Measurements from ENCODE around the gene CAGE1. TPM values are rescaled to one million over a fixed set of nuclear protein-coding genes. Genes with fewer than 3 reads are reported as not detected.
"Not testable (repeated sequence)": the region's sequence is repeated elsewhere in the genome, so short reads cannot be mapped to it uniquely, and the experiment has no call there.

The CAGE1 gene
- total RNA-seq, 4 donors from 2014 or later = not detected

GRCh38 chr6:7315948-7316365 is 73.6 kb downstream of the CAGE1 start:
- Histone ChIP-seq H3K4me3 (no peak overlapping the region), H3K9me3 (no peaks in the 10 kb centered on the region), H3K4me1 (peaks cover 0 to 23% (median 12%) of the 10 kb centered on the region in 3 donors), H3K27ac (no peak overlapping the region), H3K36me3 (no peaks in the 10 kb centered on the region), H3K27me3 (no peaks in the 10 kb centered on the region)
- 83 to 92% methylated on average over 6 of the region's 6 CpGs for WGBS, 2 donors (ENCODE audit: low coverage in 1 of 2)
- no peak for ATAC-seq
- TF ChIP-seq, protein P1, sequence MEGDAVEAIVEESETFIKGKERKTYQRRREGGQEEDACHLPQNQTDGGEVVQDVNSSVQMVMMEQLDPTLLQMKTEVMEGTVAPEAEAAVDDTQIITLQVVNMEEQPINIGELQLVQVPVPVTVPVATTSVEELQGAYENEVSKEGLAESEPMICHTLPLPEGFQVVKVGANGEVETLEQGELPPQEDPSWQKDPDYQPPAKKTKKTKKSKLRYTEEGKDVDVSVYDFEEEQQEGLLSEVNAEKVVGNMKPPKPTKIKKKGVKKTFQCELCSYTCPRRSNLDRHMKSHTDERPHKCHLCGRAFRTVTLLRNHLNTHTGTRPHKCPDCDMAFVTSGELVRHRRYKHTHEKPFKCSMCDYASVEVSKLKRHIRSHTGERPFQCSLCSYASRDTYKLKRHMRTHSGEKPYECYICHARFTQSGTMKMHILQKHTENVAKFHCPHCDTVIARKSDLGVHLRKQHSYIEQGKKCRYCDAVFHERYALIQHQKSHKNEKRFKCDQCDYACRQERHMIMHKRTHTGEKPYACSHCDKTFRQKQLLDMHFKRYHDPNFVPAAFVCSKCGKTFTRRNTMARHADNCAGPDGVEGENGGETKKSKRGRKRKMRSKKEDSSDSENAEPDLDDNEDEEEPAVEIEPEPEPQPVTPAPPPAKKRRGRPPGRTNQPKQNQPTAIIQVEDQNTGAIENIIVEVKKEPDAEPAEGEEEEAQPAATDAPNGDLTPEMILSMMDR (IDR thresholded peaks at IDR 0.05) = no peak
- TF ChIP-seq POLR2AphosphoS5 (IDR thresholded peaks at IDR 0.05) = no peak
- no peak for TF ChIP-seq EP300 (IDR thresholded peaks at IDR 0.05)
- no peak for TF ChIP-seq POLR2A (IDR thresholded peaks at IDR 0.05)

DNA sequence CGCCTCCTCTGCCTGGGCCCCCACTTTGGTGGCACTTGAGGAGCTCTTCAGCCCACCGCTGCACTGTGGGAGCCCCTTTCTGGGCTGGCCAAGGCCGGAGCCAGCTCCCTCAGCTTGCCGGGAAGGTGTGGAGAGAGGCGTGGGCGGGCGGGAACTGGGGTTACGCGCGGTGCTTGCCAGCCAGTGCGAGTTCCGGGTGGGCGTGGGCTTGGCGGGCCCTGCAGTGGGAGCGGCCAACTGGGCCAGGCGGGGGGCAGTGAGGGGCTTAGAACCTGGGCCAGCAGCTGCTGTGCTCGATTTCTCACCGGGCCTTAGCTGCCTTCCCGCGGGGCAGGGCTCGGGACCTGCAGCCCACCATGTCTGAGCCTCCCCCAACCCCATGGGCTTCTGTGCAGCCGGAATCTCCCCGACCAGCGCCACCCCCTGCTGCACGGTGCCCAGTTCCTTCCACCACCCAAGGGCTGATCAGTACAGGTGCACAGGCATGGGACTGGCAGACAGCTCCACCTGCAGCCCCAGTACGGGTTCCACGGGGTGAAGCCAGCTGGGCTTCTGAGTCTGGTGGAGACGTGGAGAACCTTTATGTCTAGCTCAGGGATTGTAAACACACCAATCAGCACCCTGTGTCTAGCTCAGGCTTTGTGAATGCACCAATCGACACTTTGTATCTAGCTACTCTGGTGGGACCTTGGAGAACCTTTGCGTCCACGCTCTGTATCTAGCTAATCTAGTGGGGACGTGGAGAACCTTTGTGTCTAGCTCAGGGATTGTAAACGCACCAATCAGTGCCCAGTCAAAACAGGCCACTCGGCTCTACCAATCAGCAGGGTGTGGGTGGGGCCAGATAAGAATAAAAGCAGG is 74.2 kb downstream of the CAGE1 start:
- H3K4me1 ChIP-seq = peaks cover 0 to 29% (median 12%) of the 10 kb centered on the region in 3 donors

DNA sequence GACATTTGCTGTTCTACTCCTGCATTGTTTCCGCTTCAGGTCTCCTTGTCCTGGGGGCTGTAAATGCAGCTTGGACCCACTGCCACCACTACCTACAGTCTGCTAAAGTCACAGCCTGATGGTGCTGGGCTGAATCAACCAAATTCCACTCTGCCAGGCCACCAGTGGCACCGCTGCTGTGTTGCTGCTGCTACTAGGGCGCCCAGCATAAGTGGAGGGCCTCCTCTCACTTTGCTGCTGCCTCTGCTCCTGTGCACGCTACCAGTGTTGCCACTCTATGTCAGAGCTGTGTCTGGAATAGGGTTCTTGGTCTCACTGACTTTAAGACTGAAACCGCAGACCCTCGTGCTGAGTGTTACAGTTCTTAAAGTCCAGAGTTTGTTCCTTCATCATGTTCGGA is 75.1 kb downstream of the CAGE1 start:
- TF ChIP-seq POLR2AphosphoS5 (IDR thresholded peaks at IDR 0.05) = no peak
- TF ChIP-seq, protein P1 (IDR thresholded peaks at IDR 0.05) = no peak
- TF ChIP-seq POLR2A (IDR thresholded peaks at IDR 0.05) = no peak
- TF ChIP-seq EP300 (IDR thresholded peaks at IDR 0.05) = no peak
- H3K4me1 ChIP-seq = peaks cover 0 to 38% (median 12%) of the 10 kb centered on the region in 3 donors
- 92 to 100% methylated on average over 2 to 3 of the region's 7 CpGs for WGBS, 2 donors (ENCODE audit: low coverage in 1 of 2)
- H3K27me3 ChIP-seq = no peaks in the 10 kb centered on the region
- H3K9me3 ChIP-seq = no peaks in the 10 kb centered on the region
- no peak overlapping the region for H3K4me3 ChIP-seq
- no peak overlapping the region for H3K27ac ChIP-seq
- ATAC-seq = no peak
- peaks cover 2 to 5% of the 10 kb centered on the region in 2 donors for H3K36me3 ChIP-seq

More for the DNA sequence above, 74.2 kb downstream of the CAGE1 start:
- WGBS, 2 donors (ENCODE audit: low coverage in 1 of 2) = 98% methylated on average over 7 of the region's 34 CpGs; no CpG with 5 or more reads in 1 of the 2 donors
- ATAC-seq, H3K27me3 ChIP-seq, H3K4me3 ChIP-seq, H3K9me3 ChIP-seq, H3K27ac ChIP-seq, H3K36me3 ChIP-seq: not testable (repeated sequence)

- H3K27me3 ChIP-seq = no peaks in the 10 kb centered on the region
- H3K9me3 ChIP-seq = no peaks in the 10 kb centered on the region
- peak overlapping the region; percentile 69 to 85 for H3K4me3 ChIP-seq
- peaks cover 3 to 13% of the 10 kb centered on the region in 2 donors for H3K36me3 ChIP-seq
- 66 to 82% methylated on average over 6 to 9 of the region's 15 CpGs for WGBS, 2 donors (ENCODE audit: low coverage in 1 of 2)
- peak; percentile 1 for ATAC-seq
- peaks cover 0 to 44% (median 12%) of the 10 kb centered on the region in 3 donors for H3K4me1 ChIP-seq
- no peak for TF ChIP-seq POLR2A (IDR thresholded peaks at IDR 0.05)
- no peak for TF ChIP-seq POLR2AphosphoS5 (IDR thresholded peaks at IDR 0.05)
- TF ChIP-seq, protein P1 (IDR thresholded peaks at IDR 0.05) = no peak
- no peak for TF ChIP-seq EP300 (IDR thresholded peaks at IDR 0.05)
- H3K27ac ChIP-seq = peak overlapping the region; percentile 78 to 99 (median 97)
Measured at GRCh38 chr6:7313505-7314165, 75.9 kb downstream of the CAGE1 start.

GRCh38 chr6:7312616-7313504 is 76.7 kb downstream of the CAGE1 start, which contains the start of gene SSR1:
Gene SSR1, minus strand, starts transcription at chr6:7313199. Its CDS starts 79 bp downstream, at chr6:7313120.
- Histone ChIP-seq H3K36me3 (peaks cover 3 to 16% of the 10 kb centered on the region in 2 donors), H3K4me3 (peak within 1 kb of the TSS; percentile 69 to 85), H3K4me1 (peaks cover 0 to 48% (median 12%) of the 10 kb centered on the region in 3 donors), H3K9me3 (no peaks in the 10 kb centered on the region), H3K27ac (peak within 1 kb of the TSS; percentile 83 to 99 (median 97)), H3K27me3 (no peaks in the 10 kb centered on the region)
- TF ChIP-seq POLR2AphosphoS5 (IDR thresholded peaks at IDR 0.05) = peak; percentile 86
- TF ChIP-seq, protein P1 (IDR thresholded peaks at IDR 0.05) = peak in 1 of 4 experiments; percentile 2
- peak; percentile 55 to 61 for TF ChIP-seq POLR2A (IDR thresholded peaks at IDR 0.05)
- TF ChIP-seq EP300 (IDR thresholded peaks at IDR 0.05) = no peak
- ATAC-seq = peak; percentile 100
- 0% methylated on average over 2 to 7 of the region's 83 CpGs for WGBS, 2 donors (ENCODE audit: low coverage in 1 of 2)
